ENCODE results near the gene DIP2C. TPM values are rescaled to one million over a fixed set of nuclear protein-coding genes. Genes with fewer than 3 reads are reported as not detected.

Gene DIP2C
- total RNA-seq, 2 donors from 2014 or later = 12.3 to 41.8 TPM

DNA sequence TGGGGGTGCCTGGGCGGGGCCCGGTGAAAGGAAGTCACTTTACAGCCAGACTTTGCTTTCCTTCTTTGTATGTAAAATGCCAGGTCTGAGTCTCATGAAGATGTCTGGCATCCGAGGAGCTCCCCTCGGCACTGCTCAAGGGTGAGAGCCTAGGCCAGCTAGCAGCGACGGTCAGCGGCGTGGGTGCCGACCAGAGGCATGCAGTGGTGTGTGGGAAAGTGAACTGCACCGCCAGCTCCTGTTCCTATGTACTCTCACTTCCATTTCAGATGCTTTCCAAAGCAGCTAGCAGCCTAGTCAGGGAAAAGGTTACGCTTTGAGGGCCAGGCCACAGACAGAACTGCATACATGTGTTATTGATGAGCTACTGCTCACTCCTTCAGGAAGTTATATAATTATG is 381.4 kb downstream of the DIP2C start:
- no peaks in the 10 kb centered on the region for H3K36me3 ChIP-seq
- H3K27ac ChIP-seq = no peak overlapping the region
- intact Hi-C loops (cut with DNase I) = no loop called here
- 95% methylated on average over 11 of the region's 11 CpGs for WGBS
- H3K4me1 ChIP-seq (replicated peaks) = no peaks in the 10 kb centered on the region
- no peaks in the 10 kb centered on the region for H3K27me3 ChIP-seq (replicated peaks; ENCODE audit: insufficient read depth)
- no peak overlapping the region for H3K4me3 ChIP-seq
- TF ChIP-seq POLR2A (IDR thresholded peaks at IDR 0.05) (no peak), POLR2AphosphoS5 (IDR thresholded peaks at IDR 0.05) (no peak)
- TF ChIP-seq, protein P1, sequence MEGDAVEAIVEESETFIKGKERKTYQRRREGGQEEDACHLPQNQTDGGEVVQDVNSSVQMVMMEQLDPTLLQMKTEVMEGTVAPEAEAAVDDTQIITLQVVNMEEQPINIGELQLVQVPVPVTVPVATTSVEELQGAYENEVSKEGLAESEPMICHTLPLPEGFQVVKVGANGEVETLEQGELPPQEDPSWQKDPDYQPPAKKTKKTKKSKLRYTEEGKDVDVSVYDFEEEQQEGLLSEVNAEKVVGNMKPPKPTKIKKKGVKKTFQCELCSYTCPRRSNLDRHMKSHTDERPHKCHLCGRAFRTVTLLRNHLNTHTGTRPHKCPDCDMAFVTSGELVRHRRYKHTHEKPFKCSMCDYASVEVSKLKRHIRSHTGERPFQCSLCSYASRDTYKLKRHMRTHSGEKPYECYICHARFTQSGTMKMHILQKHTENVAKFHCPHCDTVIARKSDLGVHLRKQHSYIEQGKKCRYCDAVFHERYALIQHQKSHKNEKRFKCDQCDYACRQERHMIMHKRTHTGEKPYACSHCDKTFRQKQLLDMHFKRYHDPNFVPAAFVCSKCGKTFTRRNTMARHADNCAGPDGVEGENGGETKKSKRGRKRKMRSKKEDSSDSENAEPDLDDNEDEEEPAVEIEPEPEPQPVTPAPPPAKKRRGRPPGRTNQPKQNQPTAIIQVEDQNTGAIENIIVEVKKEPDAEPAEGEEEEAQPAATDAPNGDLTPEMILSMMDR (IDR thresholded peaks at IDR 0.05) = no peak
- no peak for DNase-seq (ENCODE audit: low spot score)
- H3K9me3 ChIP-seq = no peaks in the 10 kb centered on the region

DNA sequence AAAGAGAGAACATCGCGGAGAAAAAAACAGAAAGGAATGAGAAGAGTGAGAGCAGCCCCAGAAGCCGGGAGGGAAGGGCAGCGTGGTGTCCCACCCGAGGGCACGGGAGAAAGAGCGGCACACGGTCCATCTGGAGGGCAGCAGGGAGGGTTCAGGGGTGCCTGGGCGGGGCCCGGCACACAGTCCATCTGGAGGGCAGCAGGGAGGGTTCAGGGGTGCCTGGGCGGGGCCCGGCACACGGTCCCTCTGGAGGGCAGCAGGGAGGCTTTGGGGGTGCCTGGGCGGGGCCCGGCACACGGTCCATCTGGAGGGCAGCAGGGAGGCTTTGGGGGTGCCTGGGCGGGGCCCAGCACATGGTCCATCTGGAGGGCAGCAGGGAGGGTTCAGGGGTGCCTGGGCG is 381.8 kb downstream of the DIP2C start:
- Histone ChIP-seq H3K27ac (no peak overlapping the region), H3K4me1 (replicated peaks) (no peaks in the 10 kb centered on the region), H3K4me3 (no peak overlapping the region), H3K27me3 (replicated peaks; ENCODE audit: insufficient read depth) (no peaks in the 10 kb centered on the region), H3K9me3 (no peaks in the 10 kb centered on the region), H3K36me3 (no peaks in the 10 kb centered on the region)
- TF ChIP-seq POLR2AphosphoS5 (IDR thresholded peaks at IDR 0.05) (no peak), POLR2A (IDR thresholded peaks at IDR 0.05) (no peak)
- TF ChIP-seq, protein P1 (IDR thresholded peaks at IDR 0.05) = no peak
- WGBS = 86% methylated on average over 18 of the region's 18 CpGs
- no peak for DNase-seq (ENCODE audit: low spot score)
- intact Hi-C loops (cut with DNase I) = no loop called here

- intact Hi-C loops (cut with DNase I) = no loop called here
- WGBS = 48% methylated on average over 8 of the region's 8 CpGs
- Histone ChIP-seq H3K9me3 (no peaks in the 10 kb centered on the region), H3K36me3 (no peaks in the 10 kb centered on the region), H3K27me3 (replicated peaks; ENCODE audit: insufficient read depth) (no peaks in the 10 kb centered on the region), H3K4me3 (no peak overlapping the region), H3K27ac (no peak overlapping the region), H3K4me1 (replicated peaks) (no peaks in the 10 kb centered on the region)
- no peak for DNase-seq (ENCODE audit: low spot score)
- TF ChIP-seq POLR2A (IDR thresholded peaks at IDR 0.05) (no peak), POLR2AphosphoS5 (IDR thresholded peaks at IDR 0.05) (no peak)
- TF ChIP-seq, protein P1 (IDR thresholded peaks at IDR 0.05) = no peak
Measured at GRCh38 chr10:306675-307185, 382.7 kb downstream of the DIP2C start.

DNA sequence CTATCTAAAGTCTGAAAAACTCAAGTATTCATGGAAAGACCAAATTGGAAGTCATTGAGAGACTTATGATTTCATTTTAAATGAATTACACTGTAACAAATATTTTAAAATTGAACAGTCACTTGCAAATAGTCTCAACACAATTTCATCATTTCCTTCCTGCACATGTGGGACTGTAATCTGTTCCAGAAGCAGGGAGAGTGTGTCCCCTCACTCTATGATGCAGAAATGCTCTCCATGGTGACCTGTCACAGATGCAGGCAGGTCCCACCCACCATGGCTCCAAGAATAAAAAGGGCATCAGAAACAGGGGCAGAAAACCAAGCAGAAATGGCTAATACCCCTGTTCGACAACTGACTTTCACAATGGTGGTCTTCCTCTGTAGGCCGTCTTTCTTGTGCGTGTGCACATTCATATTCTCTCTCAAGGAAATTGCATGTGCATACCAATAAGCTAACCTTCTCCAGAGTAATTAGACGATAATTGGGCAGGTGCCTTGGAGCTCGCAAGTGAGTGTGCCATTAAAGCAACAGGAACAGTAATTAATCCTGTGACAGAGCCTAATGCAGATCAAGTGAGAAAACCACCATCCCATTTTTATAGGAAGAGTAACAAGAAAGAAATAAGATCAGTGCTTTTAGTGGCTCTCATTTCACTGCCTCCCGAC is 383.3 kb downstream of the DIP2C start:
- WGBS = 83% methylated on average over 6 of the region's 6 CpGs
- Histone ChIP-seq H3K9me3 (no peaks in the 10 kb centered on the region), H3K36me3 (no peaks in the 10 kb centered on the region), H3K27ac (no peak overlapping the region), H3K4me1 (replicated peaks) (no peaks in the 10 kb centered on the region), H3K4me3 (no peak overlapping the region), H3K27me3 (replicated peaks; ENCODE audit: insufficient read depth) (no peaks in the 10 kb centered on the region)
- no peak for TF ChIP-seq POLR2AphosphoS5 (IDR thresholded peaks at IDR 0.05)
- TF ChIP-seq, protein P1 (IDR thresholded peaks at IDR 0.05) = no peak
- TF ChIP-seq POLR2A (IDR thresholded peaks at IDR 0.05) = no peak
- DNase-seq (ENCODE audit: low spot score) = no peak
- intact Hi-C loops (cut with DNase I) = no loop called here

GRCh38 chr10:305034-305433 is 384.4 kb downstream of the DIP2C start:
- DNase-seq (ENCODE audit: low spot score) = no peak
- Histone ChIP-seq H3K4me3 (no peak overlapping the region), H3K9me3 (no peaks in the 10 kb centered on the region), H3K36me3 (no peaks in the 10 kb centered on the region), H3K27ac (no peak overlapping the region), H3K4me1 (replicated peaks) (no peaks in the 10 kb centered on the region), H3K27me3 (replicated peaks; ENCODE audit: insufficient read depth) (no peaks in the 10 kb centered on the region)
- TF ChIP-seq, protein P1 (IDR thresholded peaks at IDR 0.05) = no peak
- TF ChIP-seq POLR2AphosphoS5 (IDR thresholded peaks at IDR 0.05) = no peak
- TF ChIP-seq POLR2A (IDR thresholded peaks at IDR 0.05) = no peak
- 98% methylated on average over 4 of the region's 4 CpGs for WGBS
- intact Hi-C loops (cut with DNase I) = no loop called here

Measured in prostate gland (tissue), 2 donors.